ENCODE data around the gene CDH1. TPM values are rescaled to one million over a fixed set of nuclear protein-coding genes. Genes with fewer than 3 reads are reported as not detected.

Gene CDH1
- total RNA-seq, 1 donor from 2014 or later, result 0.35 TPM

GRCh38 chr16:68798398-68798797 lies 61.3 kb downstream of the CDH1 start:
- no peak for TF ChIP-seq CTCF (IDR thresholded peaks at IDR 0.05)
- no peak overlapping the region for H3K27ac Mint-ChIP-seq (ENCODE audit: unreplicated experiment)
- DNase-seq (ENCODE audit: low spot score), result no peak
- H3K4me1 Mint-ChIP-seq (ENCODE audit: low read depth), result peaks cover 25% of the 10 kb centered on the region
- no peaks in the 10 kb centered on the region for H3K27me3 Mint-ChIP-seq (ENCODE audit: low read depth)
- no peak overlapping the region for H3K4me3 Mint-ChIP-seq (ENCODE audit: unreplicated experiment)
- H3K36me3 Mint-ChIP-seq (ENCODE audit: low read depth), result no peaks in the 10 kb centered on the region
- no peaks in the 10 kb centered on the region for H3K9me3 Mint-ChIP-seq (ENCODE audit: low read depth)

GRCh38 chr16:68800257-68800875 lies 63.3 kb downstream of the CDH1 start:
- H3K27me3 Mint-ChIP-seq (ENCODE audit: low read depth), result no peaks in the 10 kb centered on the region
- TF ChIP-seq CTCF (IDR thresholded peaks at IDR 0.05), result peak; percentile 91
- H3K27ac Mint-ChIP-seq (ENCODE audit: unreplicated experiment), result peak overlapping the region; percentile 54
- no peak overlapping the region for H3K4me3 Mint-ChIP-seq (ENCODE audit: unreplicated experiment)
- no peak for DNase-seq (ENCODE audit: low spot score)
- H3K4me1 Mint-ChIP-seq (ENCODE audit: low read depth), result peaks cover 23% of the 10 kb centered on the region
- no peaks in the 10 kb centered on the region for H3K9me3 Mint-ChIP-seq (ENCODE audit: low read depth)
- H3K36me3 Mint-ChIP-seq (ENCODE audit: low read depth), result no peaks in the 10 kb centered on the region

DNA sequence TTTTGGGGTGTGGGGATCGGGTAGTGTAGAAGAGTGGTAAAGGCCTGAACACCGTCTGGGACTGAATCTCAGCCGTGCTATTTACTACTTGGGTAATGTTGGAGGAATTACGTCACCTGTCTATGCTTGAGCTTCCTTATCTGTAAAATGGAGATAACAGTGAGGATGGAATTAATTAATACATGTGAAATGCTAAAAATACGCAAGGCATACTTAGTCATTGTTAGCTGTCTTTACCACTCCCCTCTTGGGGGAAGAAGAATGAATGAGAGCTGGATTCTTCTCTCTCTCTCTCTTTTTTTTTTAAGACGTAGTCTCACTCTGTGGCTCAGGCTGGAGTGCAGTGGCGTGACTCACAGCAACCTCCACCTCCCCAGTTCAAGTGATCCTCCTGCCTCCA lies 65.1 kb downstream of the CDH1 start:
- Mint-ChIP-seq H3K9me3 (ENCODE audit: low read depth) (no peaks in the 10 kb centered on the region), H3K27me3 (ENCODE audit: low read depth) (no peaks in the 10 kb centered on the region), H3K4me1 (ENCODE audit: low read depth) (peaks cover 23% of the 10 kb centered on the region), H3K27ac (ENCODE audit: unreplicated experiment) (no peak overlapping the region), H3K4me3 (ENCODE audit: unreplicated experiment) (no peak overlapping the region), H3K36me3 (ENCODE audit: low read depth) (no peaks in the 10 kb centered on the region)
- TF ChIP-seq CTCF (IDR thresholded peaks at IDR 0.05), result no peak
- no peak for DNase-seq (ENCODE audit: low spot score)

DNA sequence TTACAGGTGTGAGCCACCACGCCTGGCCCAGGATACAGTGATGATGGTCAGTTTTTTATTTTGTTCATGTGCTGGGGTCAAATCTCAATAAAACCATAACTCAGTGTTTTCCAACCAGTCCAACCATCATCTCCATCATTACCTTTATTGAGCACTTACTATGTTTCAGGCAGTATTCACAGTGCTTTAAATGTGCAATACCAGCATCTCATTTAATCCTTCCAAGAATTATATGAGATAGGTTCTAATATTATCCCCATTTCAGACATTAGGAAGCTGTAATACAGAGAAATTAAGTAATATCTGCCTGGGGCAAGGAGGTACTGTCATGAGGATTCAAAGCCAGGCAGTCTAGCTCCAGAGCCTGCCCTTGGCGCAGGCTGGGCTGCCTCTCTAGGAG lies 69.3 kb downstream of the CDH1 start:
- Mint-ChIP-seq H3K27ac (ENCODE audit: unreplicated experiment) (no peak overlapping the region), H3K9me3 (ENCODE audit: low read depth) (no peaks in the 10 kb centered on the region), H3K36me3 (ENCODE audit: low read depth) (peaks cover 1% of the 10 kb centered on the region), H3K4me1 (ENCODE audit: low read depth) (peaks cover 7% of the 10 kb centered on the region), H3K27me3 (ENCODE audit: low read depth) (no peaks in the 10 kb centered on the region), H3K4me3 (ENCODE audit: unreplicated experiment) (no peak overlapping the region)
- TF ChIP-seq CTCF (IDR thresholded peaks at IDR 0.05), result no peak
- no peak for DNase-seq (ENCODE audit: low spot score)

GRCh38 chr16:68806981-68807380 lies 69.9 kb downstream of the CDH1 start:
- no peaks in the 10 kb centered on the region for H3K9me3 Mint-ChIP-seq (ENCODE audit: low read depth)
- no peak overlapping the region for H3K27ac Mint-ChIP-seq (ENCODE audit: unreplicated experiment)
- TF ChIP-seq CTCF (IDR thresholded peaks at IDR 0.05), result no peak
- no peak overlapping the region for H3K4me3 Mint-ChIP-seq (ENCODE audit: unreplicated experiment)
- H3K36me3 Mint-ChIP-seq (ENCODE audit: low read depth), result peaks cover 1% of the 10 kb centered on the region
- DNase-seq (ENCODE audit: low spot score), result no peak
- H3K27me3 Mint-ChIP-seq (ENCODE audit: low read depth), result no peaks in the 10 kb centered on the region
- H3K4me1 Mint-ChIP-seq (ENCODE audit: low read depth), result peaks cover 11% of the 10 kb centered on the region
